K562 (cell line): Measurements from ENCODE around the gene SBK1. TPM values are rescaled to one million over a fixed set of nuclear protein-coding genes. Genes with fewer than 3 reads are reported as not detected.
A peak's percentile ranks its signal among the peaks of the same experiment; 100 is the strongest.

Experiments
- ATF3 ChIP-seq, 2 experiments: fragments of 450-650 bp in 1 of 2; sonication (generic) in 1 of 2; formaldehyde crosslinking in 1 of 2; IDR thresholded peaks in 1 of 2; conservative IDR thresholded peaks in 1 of 2; 2 replicates each; pipeline versions ENCODE4 v1.6.1 to v1.8.1; 2016 to 2023; ENCODE audit warnings: mild to moderate bottlenecking in 2 of 2, moderate library complexity in 2 of 2, inconsistent platforms in 1 of 2, missing genetic modification reagents in 1 of 2
- BRCA1 ChIP-seq, 2 experiments: fragments of 450-650 bp in 1 of 2; sonication (generic) in 1 of 2; formaldehyde crosslinking in 1 of 2; IDR thresholded peaks; 2 replicates each; pipeline versions ENCODE4 v1.5.0 to v1.6.1; 2017 to 2020; ENCODE audit warnings: mild to moderate bottlenecking in 1 of 2, missing genetic modification reagents in 1 of 2
- CREM ChIP-seq: IDR thresholded peaks from 2 replicates; pipeline ENCODE4 v1.6.1; 2014; ENCODE audit warnings: antibody characterized with exemption, low read depth
- DEAF1 ChIP-seq: fragments of 450-650 bp; formaldehyde crosslinking; IDR thresholded peaks from 2 replicates; pipeline ENCODE4 v1.4.0; 2020; ENCODE audit warnings: mild to moderate bottlenecking, moderate library complexity
- ELF4 ChIP-seq: fragments of 450-650 bp; formaldehyde crosslinking; IDR thresholded peaks from 2 replicates; pipeline ENCODE4 v1.4.0; 2022; ENCODE audit warnings: missing genetic modification characterization
- HDAC1 ChIP-seq, 2 experiments: fragments of 450-650 bp; IDR thresholded peaks; 2 replicates each; pipeline ENCODE4 v1.6.1; 2016 to 2017; ENCODE audit warnings: inconsistent platforms in 1 of 2, mild to moderate bottlenecking in 1 of 2, moderate library complexity in 1 of 2
- HMGN3 ChIP-seq: IDR thresholded peaks from 2 replicates; pipeline ENCODE4 v1.6.1; 2011; ENCODE audit warnings: borderline replicate concordance, low read depth, mild to moderate bottlenecking, mixed read lengths, low read length; ENCODE audit not compliant: insufficient read length; ENCODE audit errors: extremely low read depth
- ILF3 ChIP-seq: fragments of 450-650 bp; IDR thresholded peaks from 2 replicates; pipeline ENCODE4 v1.6.1; 2018; ENCODE audit warnings: antibody characterized with exemption, mild to moderate bottlenecking, moderate library complexity, borderline replicate concordance
- ILK ChIP-seq: fragments of 450-650 bp; IDR thresholded peaks from 2 replicates; pipeline ENCODE4 v1.6.1; 2016; ENCODE audit warnings: missing genetic modification characterization, low read depth, mild to moderate bottlenecking, missing compliant biosample characterization, moderate library complexity, borderline replicate concordance
- JUN ChIP-seq, 2 experiments: sonication (generic) in 1 of 2; formaldehyde crosslinking in 1 of 2; IDR thresholded peaks; 2 replicates each; pipeline versions ENCODE4 v1.6.1 to v1.8.0; 2012 to 2022; ENCODE audit warnings: borderline replicate concordance in 2 of 2, mild to moderate bottlenecking in 2 of 2, improper control_type of control experiment in 1 of 2, low read depth in 1 of 2, low read length in 1 of 2, missing genetic modification reagents in 1 of 2
- MCM3 ChIP-seq: fragments of 450-650 bp; IDR thresholded peaks from 2 replicates; pipeline ENCODE4 v1.6.1; 2016
- NEUROD1 ChIP-seq: fragments of 150-350 bp; IDR thresholded peaks from 2 replicates; pipeline ENCODE4 v1.6.1; 2014; ENCODE audit warnings: borderline replicate concordance, low read length, low read depth; ENCODE audit not compliant: partially characterized antibody
- NFE2L1 ChIP-seq: fragments of 450-650 bp; IDR thresholded peaks from 2 replicates; pipeline ENCODE4 v1.6.1; 2016; ENCODE audit warnings: missing genetic modification characterization, low read depth, mild to moderate bottlenecking, missing compliant biosample characterization, moderate library complexity, borderline replicate concordance
- NFXL1 ChIP-seq: fragments of 450-650 bp; formaldehyde crosslinking; IDR thresholded peaks from 2 replicates; pipeline ENCODE4 v1.4.0; 2021; ENCODE audit warnings: mild to moderate bottlenecking
- PHF8 ChIP-seq: fragments of 200-600 bp; sonication (generic); IDR thresholded peaks from 2 replicates; pipeline ENCODE4 v1.6.1; 2012; ENCODE audit warnings: mixed run types, mild to moderate bottlenecking, inconsistent platforms, low read length, moderate library complexity, borderline replicate concordance
- PHTF2 ChIP-seq: fragments of 250-450 bp; sonication (Bioruptor Pico); IDR thresholded peaks from 2 replicates; pipeline ENCODE4 v1.5.0; 2021; ENCODE audit warnings: mild to moderate bottlenecking
- TAF15 ChIP-seq: fragments of 200-400 bp; formaldehyde crosslinking; IDR thresholded peaks from 2 replicates; pipeline ENCODE4 v1.6.1; 2017; ENCODE audit warnings: mild to moderate bottlenecking, low read depth, low read length, moderate library complexity
- ZFPM2 ChIP-seq: fragments of 250-450 bp; sonication (Bioruptor Pico); IDR thresholded peaks from 2 replicates; pipeline ENCODE4 v1.5.1; 2022; ENCODE audit warnings: mild to moderate bottlenecking
- ZNF507 ChIP-seq: conservative IDR thresholded peaks from 2 replicates; pipeline ENCODE4 v1.6.1; 2017; ENCODE audit warnings: missing genetic modification characterization, missing compliant biosample characterization
- ZNF561 ChIP-seq: fragments of 450-650 bp; formaldehyde crosslinking; conservative IDR thresholded peaks from 2 replicates; pipeline ENCODE4 v1.4.0; 2020; ENCODE audit warnings: mild to moderate bottlenecking, moderate library complexity
- ZNF589 ChIP-seq: fragments of 200-800 bp; sonication (Bioruptor generic); IDR thresholded peaks from 2 replicates; pipeline ENCODE4 v1.6.1; 2016; ENCODE audit warnings: low read depth, missing genetic modification characterization, missing compliant biosample characterization
- ZSCAN32 ChIP-seq: fragments of 450-650 bp; formaldehyde crosslinking; IDR thresholded peaks from 2 replicates; pipeline ENCODE4 v1.4.0; 2020; ENCODE audit warnings: mild to moderate bottlenecking, moderate library complexity
- polyA plus RNA-seq, 8 experiments: library from polyadenylated mRNA; depleted of rRNA in 4 of 8; stranded (reverse) in 5 of 8; unstranded in 3 of 8; fragments of >200 nt; fragmentation: Nextera tagmentation in 2 of 8; fragmentation: Illumina TruSeq in 1 of 8; extraction: Ambion mirVana in 2 of 8; extraction: Trizol in 1 of 8; gene quantifications; 2 replicates each; pipeline versions ENCODE4 v1.2.1 to v1.2.3, GENCODE V29; 2011 to 2014; ENCODE audit warnings: inconsistent platforms in 1 of 8, missing spikeins in 1 of 8
- total RNA-seq, 7 experiments: library from RNA; depleted of rRNA in 6 of 7; stranded (reverse); fragments of >200 nt in 6 of 7; fragmentation: Illumina TruSeq in 2 of 7; extraction: Trizol in 2 of 7; gene quantifications; 2 replicates each; pipeline versions ENCODE4 v1.2.1 to v1.2.3, GENCODE V29; 2011 to 2021; ENCODE audit warnings: low replicate concordance in 1 of 7
- TF ChIP-seq, protein P1 (sequence below): sonication (generic); formaldehyde crosslinking; IDR thresholded peaks from 2 replicates; pipeline ENCODE4 v1.9.0; 2022; ENCODE audit warnings: mild to moderate bottlenecking, missing genetic modification reagents

Gene SBK1
- total and polyA plus RNA-seq, 9 of the 15 experiments (the other 6 are each of a cell fraction or from before 2014, with no cell fraction given) = 0.01 to 0.07 (median 0.03) TPM; not detected in 6

- TF ChIP-seq PHTF2 (CRISPR knock-in tag) (no peak), ILK (tag) (no peak), NEUROD1 (no peak), ELF4 (no peak), MCM3 (no peak), ZNF561 (CRISPR knock-in tag) (no peak), DEAF1 (CRISPR knock-in tag) (no peak), TAF15 (no peak), BRCA1 (IDR thresholded peaks at IDR 0.05) (no peak), BRCA1 (CRISPR knock-in tag; IDR thresholded peaks at IDR 0.05) (no peak), ZNF589 (CRISPR knock-in tag) (0 out of 2 replicates have a peak, but pooled peaks have one; percentile 42), ATF3 (IDR thresholded peaks at IDR 0.05) (no peak), ATF3 (CRISPR knock-in tag; conservative IDR thresholded peaks at IDR 0.05) (no peak), ZFPM2 (no peak), ILF3 (no peak), PHF8 (no peak), CREM (0 out of 2 replicates have a peak, but pooled peaks have one; percentile 9), JUN (IDR thresholded peaks at IDR 0.05; ENCODE audit: borderline replicate concordance, low read depth, low read length) (no peak), JUN (CRISPR knock-in tag; IDR thresholded peaks at IDR 0.05; ENCODE audit: borderline replicate concordance) (no peak), HDAC1 (IDR thresholded peaks at IDR 0.05) (peak in 1 of 2 experiments; percentile 33; a peak in 1 of 4 replicates), NFXL1 (no peak), ZSCAN32 (CRISPR knock-in tag) (no peak), NFE2L1 (tag) (no peak), HMGN3 (peak; percentile 47), ZNF507 (tag) (no peak)
- TF ChIP-seq, protein P1, sequence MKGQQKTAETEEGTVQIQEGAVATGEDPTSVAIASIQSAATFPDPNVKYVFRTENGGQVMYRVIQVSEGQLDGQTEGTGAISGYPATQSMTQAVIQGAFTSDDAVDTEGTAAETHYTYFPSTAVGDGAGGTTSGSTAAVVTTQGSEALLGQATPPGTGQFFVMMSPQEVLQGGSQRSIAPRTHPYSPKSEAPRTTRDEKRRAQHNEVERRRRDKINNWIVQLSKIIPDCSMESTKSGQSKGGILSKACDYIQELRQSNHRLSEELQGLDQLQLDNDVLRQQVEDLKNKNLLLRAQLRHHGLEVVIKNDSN (CRISPR knock-in tag) = no peak
These were observed at the start of gene SBK1 (continued) for GRCh38 chr16:28291651-28292626.
